Endothelial cell of umbilical vein (primary cell): ENCODE data around the gene ATP10A.

Experiments
- CTCF ChIP-seq, 2 donors: IDR thresholded peaks; 1 replicate in 1 of 2; 2 replicates in 1 of 2; pipeline ENCODE4 v1.5.1; 2011; ENCODE audit warnings: low read length in 2 of 2, mild to moderate bottlenecking in 2 of 2, moderate library complexity in 2 of 2, control low read depth in 1 of 2, inconsistent platforms in 1 of 2, low read depth in 1 of 2; ENCODE audit not compliant: insufficient read depth in 1 of 2; ENCODE audit errors: extremely low read depth in 1 of 2
- EZH2 ChIP-seq: IDR thresholded peaks from 2 replicates; pipeline ENCODE4 v1.6.1; 2012; ENCODE audit warnings: borderline replicate concordance, low read depth, mild to moderate bottlenecking, moderate library complexity, low read length, inconsistent platforms; ENCODE audit not compliant: severe bottlenecking
- GATA2 ChIP-seq: IDR thresholded peaks from 2 replicates; pipeline ENCODE4 v1.7.0; 2011; ENCODE audit warnings: low read depth, mild to moderate bottlenecking, moderate library complexity, mixed read lengths, low read length; ENCODE audit not compliant: insufficient read length, insufficient read depth
- MAX ChIP-seq: IDR thresholded peaks from 2 replicates; pipeline ENCODE4 v1.6.1; 2011; ENCODE audit not compliant: insufficient read depth, insufficient read length
- POLR2A ChIP-seq: IDR thresholded peaks from 2 replicates; pipeline ENCODE4 v1.6.1; 2012; ENCODE audit warnings: low read depth, mild to moderate bottlenecking, control low read depth, low read length
- POLR2AphosphoS5 ChIP-seq: IDR thresholded peaks from 2 replicates; pipeline ENCODE4 v1.6.1; 2012; ENCODE audit warnings: low read depth, mild to moderate bottlenecking, control low read depth, low read length, moderate library complexity; ENCODE audit not compliant: insufficient read depth

DNA sequence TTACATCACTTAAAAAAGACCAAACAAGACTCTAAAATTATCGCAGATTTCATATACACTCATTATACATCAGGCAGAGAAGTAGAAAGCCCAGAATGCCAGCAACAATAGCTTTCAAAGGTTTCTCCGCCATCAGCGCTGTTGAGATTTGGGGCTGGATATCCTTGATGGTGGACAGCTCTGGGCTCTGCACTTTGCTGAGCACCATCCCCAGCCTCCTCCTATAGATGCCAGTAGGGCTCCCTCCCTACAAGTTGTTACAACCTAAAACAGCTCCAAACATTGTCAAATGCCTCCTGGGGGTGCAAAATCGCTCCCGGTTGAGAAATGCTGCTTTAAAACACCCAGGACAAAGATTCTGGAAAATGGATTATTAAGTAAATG is 73.5 kb downstream of the ATP10A start:
- TF ChIP-seq MAX (no peak), CTCF (IDR thresholded peaks at IDR 0.05; ENCODE audit: extremely low read depth in 1 of 2, insufficient read depth in 1 of 2, low read depth in 1 of 2, low read length in 2 of 2) (no peak), POLR2A (no peak), GATA2 (no peak), POLR2AphosphoS5 (no peak), EZH2 (no peak)
